Thymus (tissue), 11 donors: ENCODE measurements around the gene MUC2. TPM values are rescaled to one million over a fixed set of nuclear protein-coding genes. Genes with fewer than 3 reads are reported as not detected.

ENCODE experiments used
- DNase-seq, 9 donors: peaks; one replicate each; pipeline ENCODE4 v3.0.0-alpha.2; 2013; ENCODE audit warnings: low spot score in 9 of 9, low read depth in 6 of 9, missing footprints in 1 of 9
- H3K27ac ChIP-seq, 2 donors: one replicate each; pipeline ENCODE4 v1.5.1; 2013; ENCODE audit warnings: control low read depth in 1 of 2, low read depth in 1 of 2, low read length in 1 of 2, mild to moderate bottlenecking in 1 of 2, moderate library complexity in 1 of 2
- H3K27me3 ChIP-seq, 2 donors: one replicate each; pipeline ENCODE4 v1.5.1; 2013; ENCODE audit warnings: low read length in 1 of 2; ENCODE audit not compliant: control insufficient read depth in 2 of 2, insufficient read depth in 1 of 2
- H3K36me3 ChIP-seq, 2 donors: one replicate each; pipeline ENCODE4 v1.5.1; 2013; ENCODE audit warnings: low read length in 1 of 2, mild to moderate bottlenecking in 1 of 2, moderate library complexity in 1 of 2; ENCODE audit not compliant: control insufficient read depth in 2 of 2, insufficient read depth in 2 of 2
- H3K4me1 ChIP-seq, 2 donors: one replicate each; pipeline ENCODE4 v1.5.1; 2013; ENCODE audit warnings: low read length in 2 of 2; ENCODE audit not compliant: control insufficient read depth in 2 of 2, insufficient read depth in 2 of 2
- H3K4me3 ChIP-seq, 2 donors: one replicate each; pipeline ENCODE4 v1.5.1; 2013; ENCODE audit warnings: low read length in 2 of 2, control low read depth in 1 of 2, mild to moderate bottlenecking in 1 of 2
- H3K9me3 ChIP-seq, 2 donors: one replicate each; pipeline ENCODE4 v1.5.1; 2013; ENCODE audit warnings: low read length in 1 of 2, mild to moderate bottlenecking in 1 of 2; ENCODE audit not compliant: control insufficient read depth in 2 of 2, insufficient read depth in 1 of 2
- WGBS: extraction: QIAGEN DNeasy Blood & Tissue Kit; methylation state at CpG from one replicate; pipeline ENCODE4 v1.1.7; 2013; 5-methylcytosine and 5-hydroxymethylcytosine counted together
- polyA plus RNA-seq: library from polyadenylated mRNA; stranded (reverse); fragments of 200-250 nt; gene quantifications from one replicate; pipeline ENCODE4 v1.2.3, GENCODE V29; 2013
- total RNA-seq: library from RNA; stranded (reverse); fragments of 120-200 nt; gene quantifications from one replicate; pipeline ENCODE4 v1.2.4, GENCODE V29; 2013
- donor health status: healthy.

The MUC2 gene
- total and polyA plus RNA-seq, 2 donors: under 0.01 TPM

GRCh38 chr11:1054143-1055108 lies 20.2 kb upstream of the MUC2 start:
- Histone ChIP-seq H3K36me3 (no peaks in the 10 kb centered on the region), H3K27me3 (peaks cover 0 to 14% of the 10 kb centered on the region in 2 donors), H3K4me3 (no peak overlapping the region), H3K9me3 (no peaks in the 10 kb centered on the region), H3K27ac (no peak overlapping the region), H3K4me1 (no peaks in the 10 kb centered on the region)
- DNase-seq: no peak
- 87% methylated on average over 25 of the region's 25 CpGs for WGBS

- Histone ChIP-seq H3K4me1 (no peaks in the 10 kb centered on the region), H3K36me3 (no peaks in the 10 kb centered on the region), H3K9me3 (no peaks in the 10 kb centered on the region), H3K4me3 (no peak overlapping the region), H3K27ac (no peak overlapping the region), H3K27me3 (peaks cover 0 to 12% of the 10 kb centered on the region in 2 donors)
- DNase-seq: no peak
- 95% methylated on average over 17 of the region's 17 CpGs for WGBS
These were observed 19.5 kb upstream of the MUC2 start for GRCh38 chr11:1055109-1055703.

GRCh38 chr11:1055990-1056771 lies 18.5 kb upstream of the MUC2 start:
- Histone ChIP-seq H3K27ac (no peak overlapping the region), H3K4me3 (no peak overlapping the region), H3K9me3 (peaks cover 0 to 4% of the 10 kb centered on the region in 2 donors), H3K27me3 (peaks cover 0 to 12% of the 10 kb centered on the region in 2 donors), H3K4me1 (no peaks in the 10 kb centered on the region), H3K36me3 (no peaks in the 10 kb centered on the region)
- no peak for DNase-seq
- WGBS: 92% methylated on average over 46 of the region's 46 CpGs

GRCh38 chr11:1057806-1058205 lies 16.9 kb upstream of the MUC2 start:
- no peaks in the 10 kb centered on the region for H3K4me1 ChIP-seq
- no peak for DNase-seq
- H3K27me3 ChIP-seq: peaks cover 0 to 9% of the 10 kb centered on the region in 2 donors
- no peaks in the 10 kb centered on the region for H3K36me3 ChIP-seq
- H3K4me3 ChIP-seq: no peak overlapping the region
- WGBS: 94% methylated on average over 16 of the region's 16 CpGs
- H3K9me3 ChIP-seq: peaks cover 0 to 5% of the 10 kb centered on the region in 2 donors
- H3K27ac ChIP-seq: no peak overlapping the region

GRCh38 chr11:1059759-1060158 lies 14.9 kb upstream of the MUC2 start:
- Histone ChIP-seq H3K4me3 (no peak overlapping the region), H3K9me3 (peaks cover 0 to 5% of the 10 kb centered on the region in 2 donors), H3K36me3 (no peaks in the 10 kb centered on the region), H3K4me1 (no peaks in the 10 kb centered on the region), H3K27me3 (peaks cover 0 to 3% of the 10 kb centered on the region in 2 donors), H3K27ac (no peak overlapping the region)
- DNase-seq: no peak
- WGBS: 79% methylated on average over 15 of the region's 15 CpGs

- Histone ChIP-seq H3K27ac (no peak overlapping the region), H3K4me1 (no peaks in the 10 kb centered on the region), H3K36me3 (no peaks in the 10 kb centered on the region), H3K4me3 (no peak overlapping the region), H3K9me3 (peaks cover 0 to 5% of the 10 kb centered on the region in 2 donors), H3K27me3 (peaks cover 0 to 3% of the 10 kb centered on the region in 2 donors)
- DNase-seq: no peak
- whole genome bisulfite sequencing: 95% methylated on average over 16 of the region's 16 CpGs
These were observed 14.3 kb upstream of the MUC2 start for GRCh38 chr11:1060410-1060809.

- DNase-seq: no peak
- Histone ChIP-seq H3K4me3 (no peak overlapping the region), H3K4me1 (no peaks in the 10 kb centered on the region), H3K27me3 (peaks cover 0 to 3% of the 10 kb centered on the region in 2 donors), H3K36me3 (no peaks in the 10 kb centered on the region), H3K9me3 (peaks cover 2 to 5% of the 10 kb centered on the region in 2 donors), H3K27ac (no peak overlapping the region)
- 92% methylated on average over 18 of the region's 18 CpGs for WGBS
These were observed 13.6 kb upstream of the MUC2 start for GRCh38 chr11:1060852-1061616.

GRCh38 chr11:1062075-1062820 lies 12.4 kb upstream of the MUC2 start:
- H3K27me3 ChIP-seq: peaks cover 0 to 3% of the 10 kb centered on the region in 2 donors
- DNase-seq: no peak
- no peaks in the 10 kb centered on the region for H3K36me3 ChIP-seq
- H3K4me1 ChIP-seq: no peaks in the 10 kb centered on the region
- WGBS: 54% methylated on average over 9 of the region's 9 CpGs
- no peak overlapping the region for H3K4me3 ChIP-seq
- H3K27ac ChIP-seq: no peak overlapping the region
- H3K9me3 ChIP-seq: peaks cover 2 to 5% of the 10 kb centered on the region in 2 donors
